Left cardiac atrium (tissue), 4 donors: ENCODE data around the gene ITGAD. TPM values are rescaled to one million over a fixed set of nuclear protein-coding genes. Genes with fewer than 3 reads are reported as not detected.
A peak's percentile ranks its signal among the peaks of the same experiment; 100 is the strongest.

Source experiments
- ATAC-seq, 2 donors: fragments of 200-7000 bp; cut with Tn5 transposase; one replicate each; pipeline ENCODE4 v1.9.1; 2020; ENCODE audit warnings: mild to moderate bottlenecking in 2 of 2, moderate library complexity in 2 of 2
- DNase-seq: peaks from one replicate; pipeline ENCODE4 v3.0.0-alpha.2; 2020
- intact Hi-C, 2 donors: fragments of 100-400 bp; cut with DNase I; formaldehyde crosslinking; loops; one replicate each; pipeline versions ENCODE4 v1.14.1 to v1.15.1; 2022 to 2023
- total RNA-seq, 2 donors: library from RNA; stranded (reverse); fragmentation: NEBNext Ultra II Directional; extraction: Animal tissue kit (Norgen Biotek cat#: 25700); gene quantifications; one replicate each; pipeline ENCODE4 v1.2.1, GENCODE V29; 2021
- donor health status: DM: no; HTN: yes; CAD: no.
- donor health status: DM: no; HTN: yes; CAD: no; lungs with severe emphysema.
- donor health status: DM: yes; HTN: yes; CAD: no.
- donor health status: Dilated cardiomyopathy.

The ITGAD gene
- total RNA-seq, 2 donors from 2014 or later = 0.24 TPM; not detected in 1

DNA sequence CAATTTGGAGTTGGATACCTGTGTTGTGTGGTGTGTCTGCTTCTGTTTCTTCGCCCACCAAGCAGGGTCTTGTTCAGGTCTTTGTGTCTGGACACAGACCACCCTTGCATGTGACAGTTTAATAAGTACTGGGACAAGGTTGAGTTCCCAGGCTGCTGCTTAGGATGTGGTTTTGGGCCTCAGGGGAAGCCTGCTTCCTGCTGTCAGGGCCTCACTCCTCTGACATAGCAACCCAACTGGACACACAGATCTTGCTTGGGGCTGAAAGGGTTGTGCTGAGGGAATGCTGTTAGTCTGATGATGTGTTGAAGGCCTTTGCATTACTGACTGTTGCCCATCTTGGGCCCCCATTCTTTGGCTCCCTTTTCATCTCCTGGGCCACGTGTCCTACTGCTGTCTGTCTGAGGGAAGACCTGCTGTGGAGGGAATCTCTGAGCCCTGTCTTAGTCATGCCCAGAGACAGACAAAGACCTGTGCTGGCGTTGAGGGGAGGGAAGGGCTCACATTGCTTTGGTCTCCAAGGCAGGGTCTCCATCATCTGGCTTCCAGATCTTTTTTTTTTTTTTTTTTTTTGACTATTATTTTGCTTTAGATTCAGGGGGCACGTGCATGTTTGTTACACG is 74.1 kb downstream of the ITGAD start:
- intact Hi-C loops = no loop called here
- no peak for ATAC-seq
- no peak for DNase-seq

DNA sequence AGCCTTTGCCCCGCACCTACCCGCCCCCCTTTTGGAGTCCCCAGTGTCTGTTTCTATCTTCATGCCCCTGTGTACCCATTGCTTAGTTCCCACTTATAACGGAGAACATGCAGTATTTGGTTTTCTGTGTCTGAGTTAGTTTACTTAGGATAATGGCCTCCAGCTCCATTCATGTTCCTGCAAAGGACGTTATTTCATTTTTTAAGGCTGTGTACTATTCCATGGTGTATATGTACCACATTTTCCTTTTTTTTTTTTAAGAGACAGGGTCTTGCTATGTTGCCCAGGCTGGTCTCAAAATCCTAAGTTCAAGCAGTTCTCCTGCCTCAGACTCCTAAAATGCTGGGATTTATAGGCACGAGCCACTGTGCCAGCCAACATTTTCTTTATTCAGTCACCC is 74.7 kb downstream of the ITGAD start:
- intact Hi-C loops = no loop called here
- no peak for DNase-seq
- no peak for ATAC-seq

DNA sequence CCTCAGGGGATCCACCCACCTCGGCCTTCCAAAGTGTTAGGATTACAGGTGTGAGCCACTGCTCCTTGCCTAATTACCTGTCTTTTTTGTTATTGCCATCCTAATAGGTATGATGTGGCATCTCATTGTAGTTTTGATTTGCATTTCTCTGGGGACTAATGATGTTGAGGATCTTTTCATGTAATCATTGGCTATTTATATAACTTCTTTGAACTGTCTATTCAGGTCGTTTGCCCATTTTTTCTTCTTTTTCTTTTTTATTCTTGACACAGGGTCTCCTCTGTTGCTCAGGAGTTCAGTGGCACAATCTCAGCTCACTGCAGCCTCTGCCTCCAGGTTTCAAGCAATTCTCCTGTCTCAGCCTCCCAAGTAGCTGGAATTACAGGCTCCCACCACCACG is 77.5 kb downstream of the ITGAD start:
- ATAC-seq (no peak), DNase-seq (no peak)
- intact Hi-C loops = no loop called here

DNA sequence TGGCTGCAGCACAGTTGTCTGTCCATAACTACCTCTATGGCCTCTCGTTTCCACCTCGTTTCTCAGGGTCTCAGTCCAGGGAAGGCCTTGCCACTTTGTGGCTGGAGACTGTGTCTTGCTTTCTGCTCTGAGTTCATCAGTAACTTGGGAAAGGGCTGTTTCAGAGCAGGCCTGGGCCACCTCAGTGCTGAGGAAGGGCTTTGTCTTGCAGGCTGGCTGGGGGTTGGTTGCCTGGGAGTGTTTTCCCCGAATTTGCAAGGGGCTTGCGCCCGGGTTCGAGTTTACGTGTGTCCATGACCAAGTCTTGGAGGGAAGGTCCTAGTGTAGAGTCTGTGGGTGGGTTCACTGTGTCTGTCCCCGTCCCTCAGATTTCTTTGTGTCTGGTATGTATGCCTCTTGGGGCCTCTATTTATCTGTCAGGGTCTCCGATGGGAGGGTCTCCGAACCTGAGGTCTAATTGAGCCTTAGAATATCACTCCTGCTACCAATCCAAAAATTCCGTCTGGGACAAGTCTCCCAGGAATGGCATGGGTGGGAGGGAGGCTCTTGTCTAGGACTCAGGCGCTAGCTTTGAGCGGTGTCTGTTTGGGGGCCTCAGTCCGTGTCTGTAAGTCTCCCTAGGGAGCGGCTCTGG is 78.2 kb downstream of the ITGAD start:
- ATAC-seq = no peak

DNA sequence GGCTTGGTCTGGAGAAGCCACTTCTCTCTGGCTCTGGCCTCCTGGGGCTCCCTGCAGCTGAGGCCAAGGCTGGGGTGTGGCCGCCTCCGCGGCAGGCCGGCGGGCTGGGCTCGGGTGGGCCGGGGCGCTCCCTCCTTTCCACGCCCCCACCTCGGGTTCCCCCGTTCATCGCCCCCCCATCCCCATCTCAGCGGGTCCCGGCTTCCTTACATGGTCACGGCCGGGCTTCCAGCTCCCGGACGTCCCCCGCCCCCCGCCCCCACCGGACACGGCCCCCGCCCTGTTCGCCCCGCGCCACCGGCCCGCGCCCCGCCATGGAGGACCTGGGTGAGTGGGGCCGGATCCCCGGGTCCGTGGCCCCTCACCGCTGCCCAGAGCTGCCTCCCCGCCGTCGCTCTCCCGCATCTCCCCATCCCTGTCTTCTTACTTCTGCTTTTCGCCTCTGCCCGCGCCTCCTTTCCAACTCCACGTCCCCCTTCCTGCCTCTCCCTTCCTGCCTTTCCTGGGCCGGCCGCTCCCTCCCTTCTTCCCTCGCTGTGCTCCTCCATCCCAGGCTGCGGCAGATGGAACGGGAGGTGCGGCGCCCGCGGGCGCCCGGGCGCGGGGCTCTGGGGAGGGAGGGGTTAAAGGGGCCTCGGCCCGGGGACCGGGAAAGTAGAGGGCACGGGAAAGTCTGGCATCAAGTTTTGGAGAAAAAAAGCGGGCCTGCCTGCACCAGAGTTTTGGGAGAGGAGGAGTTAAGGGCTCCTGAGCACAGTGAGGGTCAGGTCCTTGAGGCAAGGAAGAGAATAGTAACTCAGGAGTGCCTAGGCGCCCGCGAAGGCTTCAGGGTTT is 79.0 kb downstream of the ITGAD start, which contains the start of gene TGFB1I1:
Gene TGFB1I1, plus strand, starts transcription at position 278 of the 834 bp plus-strand sequence. Its CDS starts 37 bp downstream, at position 315.
- ATAC-seq (peak; percentile 70 to 77), DNase-seq (peak; percentile 82)
- intact Hi-C loops = no loop called here

More for the DNA sequence above, 78.2 kb downstream of the ITGAD start:
- no peak for DNase-seq
- intact Hi-C loops = no loop called here

DNA sequence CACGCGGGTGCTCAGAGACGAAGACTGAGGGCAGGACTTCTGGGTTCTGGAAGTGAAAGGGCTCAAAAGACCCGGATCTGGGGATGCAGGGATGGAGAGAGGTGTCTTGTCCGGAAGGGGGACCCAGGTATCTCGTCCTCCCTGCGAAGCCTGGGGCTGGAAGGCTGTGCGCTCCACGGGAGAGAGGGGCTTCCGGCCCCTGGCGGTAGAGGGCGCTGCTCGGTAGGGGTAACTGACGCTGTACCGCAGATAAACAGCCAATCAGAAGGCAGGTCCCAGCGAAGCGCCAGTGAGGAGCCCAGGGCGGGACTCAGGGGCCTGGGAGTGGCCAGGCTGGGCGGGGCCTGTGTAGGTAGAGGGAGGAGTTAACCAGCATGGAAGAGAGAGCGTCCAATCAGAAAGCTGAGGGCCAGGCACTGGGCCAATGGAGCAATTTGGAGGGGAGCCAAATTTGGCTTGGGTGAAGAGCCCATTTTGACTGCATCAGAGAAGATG is 79.6 kb downstream of the ITGAD start:
- ATAC-seq (peak; percentile 91 to 92), DNase-seq (peak; percentile 93)
- intact Hi-C loops = no loop called here

DNA sequence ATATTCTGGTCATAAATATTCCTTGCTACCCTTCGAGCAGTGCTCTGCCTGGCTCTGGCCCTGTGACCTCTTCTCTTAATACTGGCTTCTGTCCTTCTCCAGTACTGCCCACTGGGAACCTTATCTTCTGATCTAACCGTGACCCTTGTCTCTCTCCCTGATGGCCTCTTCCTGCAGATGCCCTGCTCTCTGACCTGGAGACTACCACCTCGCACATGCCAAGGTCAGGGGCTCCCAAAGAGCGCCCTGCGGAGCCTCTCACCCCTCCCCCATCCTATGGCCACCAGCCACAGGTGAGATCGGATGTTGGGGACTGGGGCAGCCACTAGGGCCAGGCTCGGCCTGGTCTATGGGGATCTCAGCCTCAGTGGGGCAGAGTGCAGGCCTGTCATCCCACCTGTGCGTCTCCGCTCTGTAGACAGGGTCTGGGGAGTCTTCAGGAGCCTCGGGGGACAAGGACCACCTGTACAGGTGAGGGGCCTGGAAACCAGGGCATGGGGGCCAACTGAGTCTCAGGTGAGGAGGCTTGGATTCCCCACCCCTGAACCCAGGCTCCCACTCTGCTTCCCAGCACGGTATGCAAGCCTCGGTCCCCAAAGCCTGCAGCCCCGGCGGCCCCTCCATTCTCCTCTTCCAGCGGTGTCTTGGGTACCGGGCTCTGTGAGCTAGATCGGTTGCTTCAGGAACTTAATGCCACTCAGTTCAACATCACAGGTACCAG is 80.3 kb downstream of the ITGAD start:
- intact Hi-C loops = no loop called here
- DNase-seq (no peak), ATAC-seq (no peak)

DNA sequence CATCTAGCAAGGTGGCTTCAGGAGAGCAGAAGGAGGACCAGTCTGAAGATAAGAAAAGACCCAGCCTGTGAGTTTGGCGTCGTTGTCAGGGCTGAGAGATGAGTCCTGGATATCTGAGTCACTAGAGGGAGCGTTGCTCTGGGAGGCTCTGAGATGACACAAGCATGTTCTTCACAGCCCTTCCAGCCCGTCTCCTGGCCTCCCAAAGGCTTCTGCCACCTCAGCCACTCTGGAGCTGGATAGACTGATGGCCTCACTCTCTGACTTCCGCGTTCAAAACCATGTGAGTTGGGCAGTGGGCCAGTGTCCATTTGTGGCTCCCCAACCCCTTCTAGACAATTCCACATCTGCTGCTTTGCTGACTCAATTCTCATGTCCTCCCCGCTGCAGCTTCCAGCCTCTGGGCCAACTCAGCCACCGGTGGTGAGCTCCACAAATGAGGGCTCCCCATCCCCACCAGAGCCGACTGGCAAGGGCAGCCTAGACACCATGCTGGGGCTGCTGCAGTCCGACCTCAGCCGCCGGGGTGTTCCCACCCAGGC is 81.1 kb downstream of the ITGAD start:
- intact Hi-C loops = no loop called here
- ATAC-seq (no peak), DNase-seq (no peak)

DNA sequence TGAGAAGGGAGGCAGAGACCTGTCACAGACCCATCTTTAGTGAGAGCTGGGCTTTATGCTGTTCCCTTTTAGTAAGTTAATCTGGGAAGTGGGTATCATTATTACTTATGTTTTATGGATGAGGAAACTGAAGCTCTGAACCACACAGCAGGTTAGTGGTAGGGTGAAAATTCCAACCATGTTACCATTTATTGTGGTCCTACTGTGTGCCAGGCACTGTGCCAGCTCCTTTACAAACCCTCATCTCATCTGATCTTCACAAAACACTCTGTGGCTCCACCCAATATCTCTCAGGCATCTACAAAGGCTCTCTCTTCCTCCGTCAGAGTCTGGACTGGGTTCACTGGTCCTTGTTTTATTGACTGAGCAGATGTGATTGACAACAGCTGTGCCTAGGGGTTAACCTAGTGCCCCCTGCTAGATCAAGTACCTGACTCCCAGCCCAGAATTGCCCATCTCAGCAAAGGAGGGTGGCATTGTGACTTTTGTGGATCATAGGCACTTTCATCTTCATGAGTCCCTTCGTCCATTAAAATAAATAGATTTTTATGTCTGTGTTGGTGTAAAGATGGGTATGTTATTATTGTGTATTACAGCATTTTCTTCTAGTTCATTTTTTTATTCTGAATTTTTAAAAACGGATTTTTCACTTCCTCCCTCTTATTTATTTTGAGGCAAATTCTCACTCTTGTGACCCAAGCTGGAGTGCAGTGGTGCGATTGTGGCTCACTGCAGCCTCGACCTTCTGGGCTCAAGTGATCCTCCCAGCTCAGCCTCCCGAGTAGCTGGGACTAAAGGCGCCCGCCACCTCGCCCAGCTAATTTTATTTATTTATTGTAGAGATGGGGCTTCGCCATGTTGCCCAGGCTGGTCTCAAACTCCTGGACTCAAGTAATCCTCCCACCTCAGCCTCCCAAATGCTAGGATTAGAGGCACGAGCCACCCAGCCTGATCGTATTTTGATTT is 81.9 kb downstream of the ITGAD start:
- DNase-seq = no peak
- no peak for ATAC-seq
- intact Hi-C loops = no loop called here

DNA sequence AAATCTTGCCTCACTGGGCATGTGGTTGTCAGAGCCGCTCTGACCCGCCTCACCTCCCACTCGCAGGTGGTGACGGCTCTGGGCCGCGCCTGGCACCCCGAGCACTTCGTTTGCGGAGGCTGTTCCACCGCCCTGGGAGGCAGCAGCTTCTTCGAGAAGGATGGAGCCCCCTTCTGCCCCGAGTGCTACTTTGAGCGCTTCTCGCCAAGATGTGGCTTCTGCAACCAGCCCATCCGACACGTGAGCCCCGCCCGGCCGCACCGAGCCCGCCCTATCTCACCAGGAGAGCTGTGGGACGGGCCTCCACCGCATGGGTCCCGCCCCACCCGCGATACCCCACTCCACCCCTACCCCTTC is 82.8 kb downstream of the ITGAD start:
- no peak for ATAC-seq
- DNase-seq = no peak
- intact Hi-C loops = no loop called here

Other genes starting within 250 kb of the ITGAD start
- 1 to 10 TPM; 3.0 to 4.2 TPM for gene PRSS36, start 243.3 kb upstream of the ITGAD start, total RNA-seq
- 100 to 1,000 TPM in 1 of 2 donors, 10 to 100 TPM in 1; 99.5 to 192 TPM for gene FUS, start 213.2 kb upstream of the ITGAD start, total RNA-seq
- 10 to 100 TPM; 10.8 to 19.1 TPM for gene PYCARD, start 190.6 kb upstream of the ITGAD start, total RNA-seq
- gene TRIM72, start 179.2 kb upstream of the ITGAD start, total RNA-seq = under 1 TPM; 0.44 to 0.47 TPM
- not detected for gene PYDC1, start 176.2 kb upstream of the ITGAD start, total RNA-seq
- 10 to 100 TPM in 1 of 2 donors, 1 to 10 TPM in 1; 7.4 to 22.1 TPM for gene ITGAM, start 133.4 kb upstream of the ITGAD start, total RNA-seq
- gene ITGAX, start 38.2 kb upstream of the ITGAD start, total RNA-seq = 1 to 10 TPM; 1.7 to 3.5 TPM
- gene COX6A2, start 35.0 kb downstream of the ITGAD start, total RNA-seq = 100 to 1,000 TPM; 743 to 769 TPM
- 1 to 10 TPM; 2.3 to 3.0 TPM for gene ZNF843, start 49.5 kb downstream of the ITGAD start, total RNA-seq
- gene ARMC5, start 66.2 kb downstream of the ITGAD start, total RNA-seq = 1 to 10 TPM; 7.0 to 8.9 TPM
- gene TGFB1I1, start 78.8 kb downstream of the ITGAD start, total RNA-seq = 10 to 100 TPM; 33.2 to 57.9 TPM
- gene SLC5A2, start 89.8 kb downstream of the ITGAD start, total RNA-seq = not detected
- gene RUSF1, start 115.1 kb downstream of the ITGAD start, total RNA-seq = 10 to 100 TPM; 25.6 to 36.6 TPM
- not detected for gene AHSP, start 134.6 kb downstream of the ITGAD start, total RNA-seq